Muscle of arm (tissue), 12 donors: ENCODE data around the gene PRKCA. TPM values are rescaled to one million over a fixed set of nuclear protein-coding genes. Genes with fewer than 3 reads are reported as not detected.

Experiments used
- polyA plus RNA-seq, 12 donors: library from polyadenylated mRNA; unstranded; fragments of 120-200 nt; gene quantifications; one replicate each; pipeline ENCODE4 v1.2.1, GENCODE V29; 2013; ENCODE audit not compliant: insufficient read length in 12 of 12

The PRKCA gene
- polyA plus RNA-seq, 12 donors: 2.5 to 9.1 (median 3.4) TPM; not detected in 1

Other genes with a start within 250 kb of the PRKCA start
- gene CEP112, start 110.5 kb upstream of the PRKCA start, polyA plus RNA-seq: 10 to 100 TPM in 10 of 12 donors, 1 to 10 TPM in 1, not detected in 1; 7.2 to 23.3 (median 18.0) TPM
- gene APOH, start 73.2 kb upstream of the PRKCA start, polyA plus RNA-seq: 10 to 100 TPM in 1 of 12 donors, 1 to 10 TPM in 2, under 1 TPM in 5, not detected in 4; 0.27 to 19.8 (median 0.60) TPM